Hepatic stellate cell (primary cell): ENCODE data around the gene PPP2R5E.
"Not testable (repeated sequence)": the region's sequence is repeated elsewhere in the genome, so short reads cannot be mapped to it uniquely, and the experiment has no call there.

ENCODE experiments used
- DNase-seq: peaks from one replicate; pipeline ENCODE4 v3.0.0; 2011; ENCODE audit warnings: low spot score

Gene PPP2R5E

GRCh38 chr14:63371613-63372012 lies 171.6 kb downstream of the PPP2R5E start:
- not testable (repeated sequence) for DNase-seq

- DNase-seq = no peak
These were observed 172.1 kb downstream of the PPP2R5E start for GRCh38 chr14:63371033-63371432.

DNA sequence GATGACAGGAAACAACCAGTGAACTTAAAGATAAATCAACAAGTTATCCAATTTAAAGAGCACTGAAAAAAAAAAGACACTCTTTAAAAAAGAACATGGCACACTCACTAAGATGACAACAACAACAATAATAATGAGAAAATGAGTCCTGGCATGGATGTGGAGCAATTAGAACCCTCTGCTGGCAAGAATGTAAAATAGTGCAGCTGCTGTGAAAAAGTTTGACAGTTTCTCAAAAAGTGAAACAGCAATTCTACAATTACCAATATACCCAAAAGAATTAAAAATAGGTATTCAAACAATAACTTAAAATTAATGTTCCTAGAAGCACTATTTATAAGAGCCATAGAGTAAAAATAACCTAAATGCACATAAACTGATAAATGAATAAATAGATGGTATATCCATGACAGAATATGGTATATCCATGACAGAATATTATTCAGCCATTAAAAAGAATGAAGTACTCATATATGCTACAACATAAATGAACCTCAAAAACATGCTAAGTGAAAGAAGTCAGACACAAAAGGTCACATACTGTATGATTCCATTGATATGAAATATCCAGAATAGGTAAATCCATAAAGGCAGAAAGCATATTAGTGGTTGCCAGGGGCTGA lies 175.3 kb downstream of the PPP2R5E start:
- DNase-seq = no peak

GRCh38 chr14:63362389-63362819 lies 180.8 kb downstream of the PPP2R5E start:
- DNase-seq = no peak

DNA sequence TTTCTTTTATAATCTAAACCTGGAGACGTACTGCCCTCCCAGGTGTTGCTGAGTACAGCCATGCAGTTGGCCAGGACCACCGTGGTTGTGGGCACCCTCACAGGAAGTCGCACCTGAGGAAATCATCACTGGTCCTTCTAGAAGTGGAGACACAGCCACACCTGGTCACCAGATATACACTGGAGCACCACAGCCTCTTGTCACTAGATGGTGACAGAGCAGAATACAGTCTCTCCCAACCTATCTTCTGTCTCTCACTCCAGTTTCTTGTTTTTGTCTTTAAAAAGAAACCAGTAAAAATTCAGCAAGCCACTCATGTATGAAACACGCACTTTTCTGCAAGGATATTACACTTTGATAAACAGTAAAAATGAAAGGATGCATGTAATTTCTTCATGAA lies 181.4 kb downstream of the PPP2R5E start:
- no peak for DNase-seq

DNA sequence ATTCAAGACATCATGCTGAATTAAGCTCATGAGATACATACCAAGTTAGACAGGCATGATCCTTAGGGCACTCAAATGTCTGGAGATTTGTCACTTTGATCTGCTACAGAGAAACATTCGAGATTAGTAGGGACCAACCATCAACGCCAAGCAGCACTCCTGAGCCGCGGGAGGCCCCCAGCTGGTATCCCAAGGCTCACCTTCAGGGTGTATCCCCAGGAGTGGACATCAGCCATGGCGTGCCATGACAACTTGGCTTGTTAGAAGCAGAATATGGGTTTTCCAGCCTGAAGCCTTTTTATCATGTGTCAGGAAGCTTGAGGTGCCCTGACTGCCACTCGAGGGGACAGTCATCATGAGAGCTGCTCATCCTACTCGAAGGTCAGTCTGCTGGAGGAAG lies 185.3 kb downstream of the PPP2R5E start:
- no peak for DNase-seq

DNA sequence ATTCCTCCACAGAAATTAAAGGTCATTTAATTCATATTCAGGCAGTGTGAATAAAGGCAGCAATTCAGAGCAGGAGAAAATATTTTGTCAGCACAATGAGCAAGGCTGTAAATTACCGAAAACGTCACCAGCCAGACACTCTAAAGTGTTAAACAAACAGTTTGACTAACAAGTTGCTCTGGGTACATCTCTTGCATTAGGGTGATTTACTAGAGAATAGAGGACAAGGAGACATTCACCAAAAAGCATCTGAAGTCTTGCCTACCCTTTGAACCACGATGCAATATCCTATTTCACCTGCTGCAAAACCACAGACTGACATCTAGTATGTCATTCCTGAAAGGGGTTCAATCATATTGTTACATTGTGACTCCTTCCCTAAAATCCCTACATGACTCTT lies 197.4 kb downstream of the PPP2R5E start:
- no peak for DNase-seq

DNA sequence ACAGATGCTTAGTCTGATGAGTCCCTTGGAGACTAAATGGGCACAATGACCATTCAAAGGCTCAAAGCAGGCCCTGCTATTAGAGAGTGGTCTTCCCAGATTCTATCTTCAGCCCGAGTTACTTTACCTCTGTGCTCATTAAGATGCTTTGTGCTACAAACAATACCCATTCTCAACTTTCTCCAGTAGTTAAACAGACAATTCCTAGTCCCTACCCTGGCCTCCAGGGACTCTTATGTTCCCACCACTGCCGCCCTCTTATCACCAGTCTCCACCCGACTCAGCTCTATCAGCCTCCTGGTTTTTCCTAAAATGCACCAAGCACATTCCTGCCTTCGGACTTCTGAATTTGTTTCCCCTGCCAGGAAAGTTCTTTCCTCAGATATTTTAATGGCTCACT lies 198.8 kb downstream of the PPP2R5E start:
- no peak for DNase-seq

DNA sequence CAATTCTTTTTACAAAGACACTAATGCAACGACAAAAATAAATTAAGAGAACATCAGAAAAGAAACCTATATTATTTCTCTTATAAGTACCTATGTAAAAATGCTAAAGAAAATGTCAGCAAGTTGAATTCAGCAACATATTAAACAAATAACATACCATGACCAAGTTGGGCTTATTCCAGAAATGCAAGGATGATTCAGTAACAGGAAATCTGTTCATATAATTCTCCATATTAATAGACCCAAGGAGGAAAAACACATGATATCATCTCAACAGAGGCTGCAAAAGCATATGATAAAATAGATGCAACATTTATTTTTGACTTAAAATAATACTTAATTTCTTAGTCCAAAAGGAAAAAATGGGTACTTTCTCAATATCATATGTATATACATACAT lies 199.3 kb downstream of the PPP2R5E start:
- no peak for DNase-seq

DNA sequence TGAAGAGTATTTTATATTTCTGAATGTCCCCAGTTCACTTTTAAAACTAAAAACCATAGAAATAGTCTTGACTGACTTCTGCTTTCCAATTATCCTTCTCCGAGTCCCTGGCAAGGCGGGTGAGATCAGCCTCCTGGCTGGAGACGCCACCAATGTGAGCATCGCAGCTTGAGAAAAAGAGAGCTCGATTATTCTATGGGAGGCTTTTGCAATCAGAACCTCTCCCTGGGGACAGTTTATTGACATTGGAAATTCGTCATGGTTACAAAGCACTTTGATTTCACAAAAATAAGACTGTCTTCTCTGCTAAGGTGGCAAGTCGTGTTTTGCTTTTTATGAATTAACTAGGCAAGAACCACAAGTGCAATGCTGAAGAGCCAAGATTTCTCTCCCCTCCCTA lies 200.8 kb downstream of the PPP2R5E start:
- no peak for DNase-seq

DNA sequence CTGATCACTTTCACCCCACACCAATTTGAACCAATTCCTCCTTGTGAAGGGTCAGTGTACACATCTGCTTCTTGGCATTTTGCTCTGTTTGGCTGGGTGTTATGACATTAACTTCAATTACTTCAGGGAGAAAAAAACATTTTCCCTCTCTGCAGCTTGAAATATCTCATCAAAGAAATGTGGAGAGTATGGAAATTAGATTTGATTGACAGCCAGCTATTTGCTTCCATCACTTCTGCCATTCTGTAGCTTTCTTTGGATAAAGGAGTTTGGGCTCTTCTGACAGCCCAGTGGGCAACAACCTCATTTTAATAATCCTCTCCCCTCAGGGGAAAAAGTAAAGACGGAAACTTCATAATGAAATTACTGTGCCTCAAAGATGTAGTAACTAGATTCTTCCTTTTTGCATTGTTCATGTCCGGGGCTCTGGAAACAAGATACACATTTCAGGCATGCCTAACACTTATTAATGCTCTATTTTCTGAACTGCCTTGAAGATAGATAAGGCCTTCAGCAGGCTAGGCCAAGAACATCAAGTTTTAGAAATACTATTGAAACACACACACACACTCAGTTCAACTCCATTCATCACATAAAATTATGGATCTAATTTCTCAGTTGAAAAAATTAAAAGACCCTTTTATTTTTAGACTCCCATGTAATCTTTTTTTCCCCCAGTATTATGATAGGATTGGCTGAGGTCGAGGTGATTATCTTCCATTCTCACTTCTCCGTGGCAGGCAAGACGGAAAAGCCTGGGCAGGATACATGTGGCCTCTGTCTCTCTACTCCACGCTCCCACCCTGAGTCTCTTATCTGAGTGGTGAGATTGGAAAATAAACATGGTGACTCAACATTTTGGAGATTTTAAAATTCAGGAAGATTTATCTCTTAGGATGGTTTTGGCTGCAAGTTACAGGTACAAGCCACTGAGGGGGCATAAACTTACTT lies 214.1 kb downstream of the PPP2R5E start:
- DNase-seq = no peak

DNA sequence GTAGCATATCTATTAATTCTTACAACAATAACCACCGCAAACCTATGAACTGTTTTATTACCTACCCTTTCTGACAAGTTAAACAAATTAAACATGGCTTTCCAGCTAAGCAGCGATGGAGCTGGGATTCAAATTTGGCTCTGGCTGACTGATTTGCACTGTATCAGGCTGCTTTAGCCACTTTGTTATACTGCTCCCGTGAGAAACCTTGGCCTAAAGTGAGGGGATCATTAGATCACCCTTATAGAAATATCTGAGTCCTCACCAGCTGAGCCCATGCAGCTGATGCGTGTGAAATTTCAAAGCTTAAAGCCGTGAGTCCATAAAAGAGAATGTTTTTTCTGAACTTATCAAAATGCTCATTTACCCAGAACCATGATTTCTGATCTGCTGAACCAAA lies 216.3 kb downstream of the PPP2R5E start:
- no peak for DNase-seq

- DNase-seq = no peak
These were observed 220.1 kb downstream of the PPP2R5E start for GRCh38 chr14:63322897-63323573.

- no peak for DNase-seq
These were observed 220.7 kb downstream of the PPP2R5E start for GRCh38 chr14:63322472-63322871.
